Right lobe of liver (tissue), 6 donors: ENCODE data around the gene CPN2. TPM values are rescaled to one million over a fixed set of nuclear protein-coding genes. Genes with fewer than 3 reads are reported as not detected.

Experiments used
- ATAC-seq, 4 donors: fragments of 200-7000 bp; cut with Tn5 transposase; one replicate each; pipeline ENCODE4 v1.9.1; 2020; ENCODE audit warnings: mild to moderate bottlenecking in 4 of 4, moderate library complexity in 4 of 4
- DNase-seq, 3 donors: peaks; one replicate each; pipeline ENCODE4 v3.0.0-alpha.2; 2020
- H3K27ac ChIP-seq, 3 donors: fragments of 200-600 bp; one replicate each; pipeline ENCODE4 v1.8.0; 2022
- H3K27me3 ChIP-seq, 2 donors: fragments of 200-600 bp; one replicate each; pipeline ENCODE4 v1.8.0; 2022
- H3K36me3 ChIP-seq, 4 donors: fragments of 200-600 bp; sonication (generic) in 1 of 4; one replicate each; pipeline versions ENCODE4 v1.5.1 to v1.8.0; 2017 to 2022; ENCODE audit warnings: control low read depth in 1 of 4
- H3K4me1 ChIP-seq, 4 donors: fragments of 200-600 bp; sonication (generic) in 1 of 4; one replicate each; pipeline versions ENCODE4 v1.5.1 to v1.8.0; 2017 to 2022; ENCODE audit warnings: control low read depth in 1 of 4
- H3K4me3 ChIP-seq, 3 donors: fragments of 200-600 bp; one replicate each; pipeline ENCODE4 v1.8.0; 2022
- H3K9me3 ChIP-seq, 4 donors: fragments of 200-600 bp; sonication (generic) in 1 of 4; one replicate each; pipeline versions ENCODE4 v1.5.1 to v1.8.0; 2017 to 2022; ENCODE audit warnings: control low read depth in 1 of 4
- POLR2A ChIP-seq: fragments of 450-650 bp; IDR thresholded peaks from one replicate; pipeline ENCODE4 v1.6.1; 2017; ENCODE audit warnings: antibody characterized with exemption, mild to moderate bottlenecking
- WGBS: methylation state at CpG from one replicate; pipeline ENCODE4 v1.1.6; 2018; ENCODE audit warnings: low coverage, low lambda C conversion rate; ENCODE audit not compliant: insufficient coverage; ENCODE audit errors: missing lambda C conversion rate; 5-methylcytosine and 5-hydroxymethylcytosine counted together
- intact Hi-C, 2 donors: fragments of 100-400 bp; cut with DNase I; formaldehyde crosslinking; loops; one replicate each; pipeline versions ENCODE4 v1.11.2 to v1.14.1; 2022
- total RNA-seq, 6 experiments: library from RNA; depleted of rRNA in 2 of 6; stranded (reverse); fragments of >200 nt in 2 of 6; fragmentation: NEBNext Ultra II Directional in 3 of 6; extraction: Animal tissue kit (Norgen Biotek cat#: 25700) in 3 of 6; gene quantifications; one replicate each; pipeline versions ENCODE4 v1.1.0 to v1.2.4, GENCODE V29; 2016 to 2023
- TF ChIP-seq, protein P1 (sequence below), 4 donors: fragments of 200-600 bp in 3 of 4; fragments of 450-650 bp in 1 of 4; IDR thresholded peaks; one replicate each; pipeline versions ENCODE4 v1.5.1 to v1.8.0; 2016 to 2022; ENCODE audit warnings: antibody characterized with exemption in 4 of 4, mild to moderate bottlenecking in 2 of 4
- donor health status: DM: no; HTN: yes; CAD: no.
- donor health status: DM: no; HTN: no; CAD: no.
- donor health status: DM: no; HTN: no; CAD: no.
- donor health status: DM: no; HTN: yes; CAD: no.
- donor health status: DM: no; HTN: yes; CAD: no.

The CPN2 gene
- total RNA-seq, 6 experiments from 2014 or later, result 173 to 307 (median 202) TPM

DNA sequence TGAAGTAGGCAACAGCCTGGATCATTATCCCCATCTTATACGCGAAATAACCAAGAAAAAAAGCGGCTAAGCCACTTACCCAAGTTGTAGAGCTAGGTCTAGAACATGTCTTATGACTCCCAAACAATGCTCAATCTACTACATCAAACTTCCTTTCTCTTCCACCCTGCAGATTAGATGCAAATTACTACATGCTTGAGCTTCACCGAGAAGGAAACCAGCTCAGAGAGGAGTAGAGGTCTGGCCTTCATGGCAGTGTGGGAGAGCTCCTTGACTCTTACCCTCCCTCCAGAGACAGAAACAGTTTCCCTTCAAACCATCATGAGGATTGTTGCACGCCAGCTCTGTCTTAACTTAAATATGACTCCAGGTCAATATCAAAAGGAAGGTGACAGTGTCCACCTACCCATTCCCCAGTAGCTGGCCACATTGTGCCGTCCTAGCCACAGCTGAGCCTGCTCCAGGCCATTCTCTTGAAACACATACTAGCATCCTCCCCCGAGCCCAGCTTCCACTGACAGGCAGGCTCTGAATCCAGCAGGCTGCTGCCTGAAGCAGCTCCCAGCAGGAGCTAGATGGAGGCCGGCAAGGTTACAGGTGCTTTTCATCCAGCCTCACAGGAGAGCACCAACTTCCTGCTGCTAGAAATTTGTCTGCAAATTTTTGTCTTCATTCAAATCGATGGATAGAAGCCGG, 56.8 kb downstream of the CPN2 start:
- intact Hi-C loops, result no loop called here
- DNase-seq (no peak), ATAC-seq (no peak)
- TF ChIP-seq POLR2A, result no peak
- TF ChIP-seq, protein P1, sequence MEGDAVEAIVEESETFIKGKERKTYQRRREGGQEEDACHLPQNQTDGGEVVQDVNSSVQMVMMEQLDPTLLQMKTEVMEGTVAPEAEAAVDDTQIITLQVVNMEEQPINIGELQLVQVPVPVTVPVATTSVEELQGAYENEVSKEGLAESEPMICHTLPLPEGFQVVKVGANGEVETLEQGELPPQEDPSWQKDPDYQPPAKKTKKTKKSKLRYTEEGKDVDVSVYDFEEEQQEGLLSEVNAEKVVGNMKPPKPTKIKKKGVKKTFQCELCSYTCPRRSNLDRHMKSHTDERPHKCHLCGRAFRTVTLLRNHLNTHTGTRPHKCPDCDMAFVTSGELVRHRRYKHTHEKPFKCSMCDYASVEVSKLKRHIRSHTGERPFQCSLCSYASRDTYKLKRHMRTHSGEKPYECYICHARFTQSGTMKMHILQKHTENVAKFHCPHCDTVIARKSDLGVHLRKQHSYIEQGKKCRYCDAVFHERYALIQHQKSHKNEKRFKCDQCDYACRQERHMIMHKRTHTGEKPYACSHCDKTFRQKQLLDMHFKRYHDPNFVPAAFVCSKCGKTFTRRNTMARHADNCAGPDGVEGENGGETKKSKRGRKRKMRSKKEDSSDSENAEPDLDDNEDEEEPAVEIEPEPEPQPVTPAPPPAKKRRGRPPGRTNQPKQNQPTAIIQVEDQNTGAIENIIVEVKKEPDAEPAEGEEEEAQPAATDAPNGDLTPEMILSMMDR (IDR thresholded peaks at IDR 0.05), result no peak
- Histone ChIP-seq H3K27ac (no peak overlapping the region), H3K4me3 (no peak overlapping the region), H3K27me3 (no peaks in the 10 kb centered on the region), H3K9me3 (no peaks in the 10 kb centered on the region), H3K4me1 (peaks cover 0 to 5% (median 0%) of the 10 kb centered on the region in 4 donors), H3K36me3 (no peaks in the 10 kb centered on the region)
- 84% methylated on average over 5 of the region's 10 CpGs for WGBS

DNA sequence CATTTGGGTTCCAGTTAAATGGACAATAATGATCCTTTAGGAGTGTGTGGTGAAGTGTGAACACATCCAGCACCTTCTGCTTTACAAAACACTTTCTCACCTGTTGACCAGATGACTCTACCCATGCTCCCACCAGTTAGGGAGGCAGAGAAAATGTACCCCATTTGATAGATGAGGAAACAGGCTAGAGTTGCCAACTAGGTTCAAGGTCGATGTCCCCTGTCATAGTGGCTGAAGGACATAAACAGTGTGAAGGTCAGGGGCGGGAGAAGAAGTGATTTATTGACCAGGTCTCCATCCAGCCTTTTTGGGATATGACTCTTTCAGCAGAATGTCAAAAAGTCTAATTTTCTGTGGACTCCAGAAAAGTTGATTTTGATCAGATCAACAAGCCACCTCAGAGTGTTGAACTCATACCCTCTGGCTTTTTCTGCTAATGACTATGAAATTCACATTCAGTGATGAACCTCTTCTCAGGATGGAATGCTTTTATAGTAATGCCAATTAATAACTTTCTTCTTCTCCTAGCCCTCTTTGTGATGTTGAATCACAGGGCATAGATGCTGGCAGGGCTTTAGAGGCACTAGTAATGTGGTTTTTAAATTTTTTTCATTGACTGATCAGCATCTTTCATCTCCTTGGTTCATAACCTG, 57.5 kb downstream of the CPN2 start:
- Histone ChIP-seq H3K4me1 (peaks cover 0 to 5% (median 0%) of the 10 kb centered on the region in 4 donors), H3K9me3 (no peaks in the 10 kb centered on the region), H3K36me3 (no peaks in the 10 kb centered on the region), H3K27ac (no peak overlapping the region), H3K27me3 (no peaks in the 10 kb centered on the region), H3K4me3 (no peak overlapping the region)
- DNase-seq (no peak), ATAC-seq (no peak)
- TF ChIP-seq POLR2A, result no peak
- TF ChIP-seq, protein P1 (IDR thresholded peaks at IDR 0.05), result no peak
- 46% methylated on average over 2 of the region's 2 CpGs for WGBS
- intact Hi-C loops, result no loop called here

DNA sequence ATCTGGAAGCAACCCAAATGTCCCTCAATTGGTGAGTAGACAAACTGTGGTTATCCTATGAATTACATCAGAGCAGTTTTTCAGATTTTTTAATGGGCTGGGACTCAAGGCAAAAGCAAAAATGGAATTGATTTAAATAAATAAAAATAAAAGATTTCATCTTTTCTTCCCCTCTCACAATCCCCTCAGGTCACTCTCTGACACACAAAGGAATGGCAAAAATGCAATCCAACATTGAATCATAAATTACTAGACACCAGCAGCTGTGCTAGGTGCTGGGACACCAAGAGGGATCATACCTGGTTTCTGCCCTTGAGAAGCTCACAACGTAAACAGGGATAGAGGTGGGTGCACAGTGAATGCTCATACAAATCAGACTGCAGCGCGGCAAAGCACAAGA, 58.8 kb downstream of the CPN2 start:
- Histone ChIP-seq H3K27ac (no peak overlapping the region), H3K4me1 (peaks cover 0 to 5% (median 0%) of the 10 kb centered on the region in 4 donors), H3K9me3 (no peaks in the 10 kb centered on the region), H3K4me3 (no peak overlapping the region), H3K27me3 (no peaks in the 10 kb centered on the region), H3K36me3 (no peaks in the 10 kb centered on the region)
- 92% methylated on average over 3 of the region's 3 CpGs for WGBS
- DNase-seq (no peak), ATAC-seq (no peak)
- intact Hi-C loops, result no loop called here
- TF ChIP-seq, protein P1 (IDR thresholded peaks at IDR 0.05), result no peak
- no peak for TF ChIP-seq POLR2A

Other genes starting within 250 kb of the CPN2 start
- gene HES1, start 215.2 kb downstream of the CPN2 start, total RNA-seq, result 10 to 100 TPM; 12.9 to 40.3 (median 23.4) TPM
- gene LRRC15, start 18.4 kb upstream of the CPN2 start, total RNA-seq, result under 1 TPM in 5 of 6 experiments, not detected in 1; 0.07 to 0.37 (median 0.09) TPM
- gene GP5, start 47.9 kb upstream of the CPN2 start, total RNA-seq, result under 1 TPM in 4 of 6 experiments, not detected in 2; 0.07 to 0.23 (median 0.16) TPM
- 100 to 1,000 TPM; 109 to 172 (median 145) TPM for gene ATP13A3, start 135.7 kb upstream of the CPN2 start, total RNA-seq